Mesendoderm (in vitro differentiated cells): ENCODE measurements around the gene OR5M10.
"Not testable (repeated sequence)": the region's sequence is repeated elsewhere in the genome, so short reads cannot be mapped to it uniquely, and the experiment has no call there.

Experiments
- DNase-seq: peaks from one replicate; pipeline ENCODE4 v3.0.0; 2013
- H2AK5ac ChIP-seq: 2 replicates; pipeline ENCODE4 v1.6.1; 2013; ENCODE audit warnings: low read length, inconsistent platforms
- H2BK120ac ChIP-seq: 2 replicates; pipeline ENCODE4 v1.6.1; 2013; ENCODE audit warnings: low read depth, mild to moderate bottlenecking, low read length, moderate library complexity, mixed read lengths
- H2BK15ac ChIP-seq: replicated peaks from 2 replicates; pipeline ENCODE4 v1.6.1; 2013; ENCODE audit warnings: low read depth, mild to moderate bottlenecking, moderate library complexity
- H2BK5ac ChIP-seq: 2 replicates; pipeline ENCODE4 v1.6.1; 2013; ENCODE audit warnings: low read length, inconsistent platforms
- H3K18ac ChIP-seq: 2 replicates; pipeline ENCODE4 v1.6.1; 2013; ENCODE audit warnings: mild to moderate bottlenecking, low read length, mixed read lengths
- H3K23ac ChIP-seq: one replicate; pipeline ENCODE4 v1.6.1; 2013; ENCODE audit warnings: low read length
- H3K27ac ChIP-seq: 2 replicates; pipeline ENCODE4 v1.5.1; 2013; ENCODE audit warnings: low read depth, mild to moderate bottlenecking, inconsistent platforms, low read length, moderate library complexity
- H3K27me3 ChIP-seq: 2 replicates; pipeline ENCODE4 v1.6.1; 2013; ENCODE audit warnings: low read length, control low read depth, mild to moderate bottlenecking, inconsistent platforms; ENCODE audit not compliant: insufficient read depth, poor library complexity
- H3K36me3 ChIP-seq: 2 replicates; pipeline ENCODE4 v1.6.1; 2013; ENCODE audit warnings: low read length, inconsistent platforms; ENCODE audit not compliant: control insufficient read depth, insufficient read depth
- H3K4ac ChIP-seq: one replicate; pipeline ENCODE4 v1.6.1; 2013; ENCODE audit warnings: low read depth, mild to moderate bottlenecking, low read length, moderate library complexity
- H3K4me1 ChIP-seq: 2 replicates; pipeline ENCODE4 v1.6.1; 2013; ENCODE audit warnings: low read depth, low read length, inconsistent platforms; ENCODE audit not compliant: control insufficient read depth
- H3K4me2 ChIP-seq: 2 replicates; pipeline ENCODE4 v1.6.1; 2013; ENCODE audit warnings: low read length
- H3K4me3 ChIP-seq: 2 replicates; pipeline ENCODE4 v1.5.1; 2013; ENCODE audit warnings: mild to moderate bottlenecking, low read length
- H3K56ac ChIP-seq: one replicate; pipeline ENCODE4 v1.6.1; 2013; ENCODE audit warnings: low read length
- H3K79me1 ChIP-seq: 2 replicates; pipeline ENCODE4 v1.6.1; 2013; ENCODE audit warnings: low read length, inconsistent platforms
- H3K79me2 ChIP-seq: 2 replicates; pipeline ENCODE4 v1.6.1; 2013; ENCODE audit warnings: mild to moderate bottlenecking, low read length; ENCODE audit not compliant: control insufficient read depth, insufficient read depth
- H3K9ac ChIP-seq: 2 replicates; pipeline ENCODE4 v1.6.1; 2013; ENCODE audit warnings: low read length, inconsistent platforms
- H4K5ac ChIP-seq: one replicate; pipeline ENCODE4 v1.6.1; 2013; ENCODE audit warnings: low read length
- H4K8ac ChIP-seq: one replicate; pipeline ENCODE4 v1.6.1; 2013; ENCODE audit warnings: low read depth, mild to moderate bottlenecking, control low read depth, low read length, moderate library complexity
- WGBS: extraction: QIAGEN DNeasy Blood & Tissue Kit; methylation state at CpG from one replicate; pipeline ENCODE4 v1.1.7; 2013; ENCODE audit warnings: low lambda C conversion rate, missing lambda C conversion rate; ENCODE audit not compliant: insufficient coverage; ENCODE audit errors: extremely low coverage; 5-methylcytosine and 5-hydroxymethylcytosine counted together

OR5M10 gene

GRCh38 chr11:56554691-56555090 is 22.8 kb downstream of the OR5M10 start:
- H3K9ac ChIP-seq, H2AK5ac ChIP-seq, H3K36me3 ChIP-seq, H3K56ac ChIP-seq, H2BK15ac ChIP-seq, H3K4ac ChIP-seq, H3K18ac ChIP-seq, H3K4me2 ChIP-seq, DNase-seq, H2BK5ac ChIP-seq, H3K79me1 ChIP-seq, H3K27me3 ChIP-seq, H3K79me2 ChIP-seq, H3K4me3 ChIP-seq, H3K23ac ChIP-seq, H2BK120ac ChIP-seq, H3K4me1 ChIP-seq, H4K8ac ChIP-seq, H3K27ac ChIP-seq, H4K5ac ChIP-seq: not testable (repeated sequence)
- WGBS, result no CpG with 5 or more reads among the region's 13 CpGs

- H2BK5ac ChIP-seq, result no peak overlapping the region
- H3K4me3 ChIP-seq, result no peak overlapping the region
- H3K27ac ChIP-seq, result no peak overlapping the region
- H3K36me3 ChIP-seq, result no peaks in the 10 kb centered on the region
- H4K8ac ChIP-seq, result no peak overlapping the region
- no peak overlapping the region for H3K4ac ChIP-seq
- no peak overlapping the region for H2BK120ac ChIP-seq
- no peak overlapping the region for H3K23ac ChIP-seq
- DNase-seq, result no peak
- no peak overlapping the region for H2BK15ac ChIP-seq
- H3K9ac ChIP-seq, result no peak overlapping the region
- H3K56ac ChIP-seq, result no peak overlapping the region
- no peak overlapping the region for H3K4me2 ChIP-seq
- H3K79me2 ChIP-seq, result no peaks in the 10 kb centered on the region
- no peaks in the 10 kb centered on the region for H3K79me1 ChIP-seq
- no peak overlapping the region for H3K18ac ChIP-seq
- H4K5ac ChIP-seq, result no peak overlapping the region
- no peak overlapping the region for H2AK5ac ChIP-seq
- no CpG with 5 or more reads among the region's 6 CpGs for WGBS
- H3K4me1 ChIP-seq, result no peaks in the 10 kb centered on the region
- no peaks in the 10 kb centered on the region for H3K27me3 ChIP-seq
Observed at GRCh38 chr11:56545531-56545930, 32.0 kb downstream of the OR5M10 start.

- no CpG with 5 or more reads among the region's 1 CpG for WGBS
- no peak overlapping the region for H4K5ac ChIP-seq
- H4K8ac ChIP-seq, result no peak overlapping the region
- no peak overlapping the region for H2BK120ac ChIP-seq
- H3K27me3 ChIP-seq, result no peaks in the 10 kb centered on the region
- no peak overlapping the region for H3K23ac ChIP-seq
- no peak overlapping the region for H3K4me3 ChIP-seq
- H3K4me2 ChIP-seq, result no peak overlapping the region
- H3K4ac ChIP-seq, result no peak overlapping the region
- H3K79me1 ChIP-seq, result no peaks in the 10 kb centered on the region
- H3K18ac ChIP-seq, result no peak overlapping the region
- H2BK5ac ChIP-seq, result no peak overlapping the region
- H3K79me2 ChIP-seq, result no peaks in the 10 kb centered on the region
- H3K9ac ChIP-seq, result no peak overlapping the region
- no peak overlapping the region for H2BK15ac ChIP-seq
- no peak overlapping the region for H2AK5ac ChIP-seq
- H3K36me3 ChIP-seq, result no peaks in the 10 kb centered on the region
- H3K56ac ChIP-seq, result no peak overlapping the region
- no peak overlapping the region for H3K27ac ChIP-seq
- DNase-seq, result no peak
- no peaks in the 10 kb centered on the region for H3K4me1 ChIP-seq
Observed at GRCh38 chr11:56543739-56544138, 33.8 kb downstream of the OR5M10 start.

- no peaks in the 10 kb centered on the region for H3K79me2 ChIP-seq
- no peak within 1 kb of the TSS for H3K18ac ChIP-seq
- no peak within 1 kb of the TSS for H2AK5ac ChIP-seq
- no peak within 1 kb of the TSS for H2BK5ac ChIP-seq
- no peak within 1 kb of the TSS for H3K56ac ChIP-seq
- no peak within 1 kb of the TSS for H3K4me2 ChIP-seq
- H4K5ac ChIP-seq, result no peak within 1 kb of the TSS
- H4K8ac ChIP-seq, result no peak within 1 kb of the TSS
- no peak within 1 kb of the TSS for H2BK120ac ChIP-seq
- no peaks in the 10 kb centered on the region for H3K27me3 ChIP-seq
- no peak within 1 kb of the TSS for H3K4me3 ChIP-seq
- H3K9ac ChIP-seq, result no peak within 1 kb of the TSS
- H3K4ac ChIP-seq, result no peak within 1 kb of the TSS
- no peak within 1 kb of the TSS for H2BK15ac ChIP-seq
- no peaks in the 10 kb centered on the region for H3K4me1 ChIP-seq
- H3K79me1 ChIP-seq, result no peaks in the 10 kb centered on the region
- no CpG with 5 or more reads among the region's 2 CpGs for WGBS
- H3K27ac ChIP-seq, result no peak within 1 kb of the TSS
- no peak within 1 kb of the TSS for H3K23ac ChIP-seq
- no peaks in the 10 kb centered on the region for H3K36me3 ChIP-seq
- DNase-seq, result no peak
Observed at GRCh38 chr11:56543157-56543556, 34.4 kb downstream of the OR5M10 start, which contains the start of gene OR5M11. OR5M11 (minus strand) TSS chr11:56543257; CDS start chr11:56543257, 0 bp downstream.

- H3K23ac ChIP-seq, result no peak overlapping the region
- no peak for DNase-seq
- no peak overlapping the region for H2BK15ac ChIP-seq
- no peaks in the 10 kb centered on the region for H3K79me2 ChIP-seq
- H2AK5ac ChIP-seq, result no peak overlapping the region
- no peaks in the 10 kb centered on the region for H3K36me3 ChIP-seq
- no peak overlapping the region for H3K9ac ChIP-seq
- no peaks in the 10 kb centered on the region for H3K4me1 ChIP-seq
- H3K79me1 ChIP-seq, result no peaks in the 10 kb centered on the region
- no peak overlapping the region for H3K4ac ChIP-seq
- H3K18ac ChIP-seq, result no peak overlapping the region
- no peak overlapping the region for H3K27ac ChIP-seq
- H4K8ac ChIP-seq, result no peak overlapping the region
- no CpG with 5 or more reads among the region's 3 CpGs for WGBS
- H2BK5ac ChIP-seq, result no peak overlapping the region
- H4K5ac ChIP-seq, result no peak overlapping the region
- H3K56ac ChIP-seq, result no peak overlapping the region
- no peak overlapping the region for H3K4me2 ChIP-seq
- no peak overlapping the region for H3K4me3 ChIP-seq
- H3K27me3 ChIP-seq, result no peaks in the 10 kb centered on the region
- H2BK120ac ChIP-seq, result no peak overlapping the region
Observed at GRCh38 chr11:56533054-56533740, 44.3 kb downstream of the OR5M10 start.

- Histone ChIP-seq H2BK5ac (no peak overlapping the region), H3K27me3 (no peaks in the 10 kb centered on the region), H3K18ac (no peak overlapping the region), H3K23ac (no peak overlapping the region), H3K79me2 (no peaks in the 10 kb centered on the region), H3K4me1 (no peaks in the 10 kb centered on the region), H3K27ac (no peak overlapping the region), H4K8ac (no peak overlapping the region), H3K36me3 (no peaks in the 10 kb centered on the region), H3K9ac (no peak overlapping the region), H2BK120ac (no peak overlapping the region), H2BK15ac (no peak overlapping the region), H3K79me1 (no peaks in the 10 kb centered on the region), H2AK5ac (no peak overlapping the region), H3K4me2 (no peak overlapping the region), H4K5ac (no peak overlapping the region), H3K4me3 (no peak overlapping the region), H3K4ac (no peak overlapping the region), H3K56ac (no peak overlapping the region)
- no CpG with 5 or more reads among the region's 2 CpGs for WGBS
- DNase-seq, result no peak
Observed at GRCh38 chr11:56531856-56532255, 45.7 kb downstream of the OR5M10 start.
